ENCODE measurements around the gene COL5A1.
A peak's percentile ranks its signal among the peaks of the same experiment; 100 is the strongest.

The COL5A1 gene

GRCh38 chr9:134776080-134776796, 134.6 kb downstream of the COL5A1 start:
- intact Hi-C loops (cut with DNase I; ENCODE audit: low total_unique reads), result no loop called here
- H3K4me3 ChIP-seq, result no peak overlapping the region
- no peaks in the 10 kb centered on the region for H3K27me3 ChIP-seq
- H3K27ac ChIP-seq, result peak overlapping the region in 1 of 2 donors; percentile 57
- peaks cover 0 to 29% (median 12%) of the 10 kb centered on the region in 4 donors for H3K4me1 ChIP-seq
- peaks cover 18 to 60% (median 49%) of the 10 kb centered on the region in 3 donors for H3K36me3 ChIP-seq
- no peak for DNase-seq
- H3K9me3 ChIP-seq, result no peaks in the 10 kb centered on the region
- no peak for TF ChIP-seq CTCF (IDR thresholded peaks at IDR 0.05)

GRCh38 chr9:134777153-134777552, 135.6 kb downstream of the COL5A1 start:
- peaks cover 0 to 29% (median 12%) of the 10 kb centered on the region in 4 donors for H3K4me1 ChIP-seq
- intact Hi-C loops (cut with DNase I; ENCODE audit: low total_unique reads), result no loop called here
- H3K27me3 ChIP-seq, result no peaks in the 10 kb centered on the region
- peaks cover 18 to 62% (median 48%) of the 10 kb centered on the region in 3 donors for H3K36me3 ChIP-seq
- TF ChIP-seq CTCF (IDR thresholded peaks at IDR 0.05), result no peak
- H3K9me3 ChIP-seq, result no peaks in the 10 kb centered on the region
- H3K27ac ChIP-seq, result peak overlapping the region in 1 of 2 donors; percentile 57
- H3K4me3 ChIP-seq, result no peak overlapping the region
- no peak for DNase-seq

GRCh38 chr9:134778156-134778555, 136.6 kb downstream of the COL5A1 start:
- Histone ChIP-seq H3K27ac (peak overlapping the region in 1 of 2 donors; percentile 42), H3K9me3 (no peaks in the 10 kb centered on the region), H3K27me3 (no peaks in the 10 kb centered on the region), H3K36me3 (peaks cover 13 to 62% (median 38%) of the 10 kb centered on the region in 3 donors), H3K4me1 (peaks cover 0 to 29% (median 12%) of the 10 kb centered on the region in 4 donors), H3K4me3 (no peak overlapping the region)
- TF ChIP-seq CTCF (IDR thresholded peaks at IDR 0.05), result no peak
- intact Hi-C loops (cut with DNase I; ENCODE audit: low total_unique reads), result no loop called here
- no peak for DNase-seq

GRCh38 chr9:134778841-134779411, 137.3 kb downstream of the COL5A1 start:
- peak; percentile 54 to 59 for TF ChIP-seq CTCF (IDR thresholded peaks at IDR 0.05)
- Histone ChIP-seq H3K4me3 (no peak overlapping the region), H3K9me3 (no peaks in the 10 kb centered on the region), H3K27ac (peak overlapping the region in 1 of 2 donors; percentile 42), H3K36me3 (peaks cover 9 to 62% (median 33%) of the 10 kb centered on the region in 3 donors), H3K4me1 (peaks cover 0 to 29% (median 16%) of the 10 kb centered on the region in 4 donors), H3K27me3 (no peaks in the 10 kb centered on the region)
- peak; percentile 57 to 86 for DNase-seq
- intact Hi-C loops (cut with DNase I; ENCODE audit: low total_unique reads), result no loop called here

GRCh38 chr9:134779640-134780039, 138.0 kb downstream of the COL5A1 start:
- no peak for DNase-seq
- H3K27me3 ChIP-seq, result no peaks in the 10 kb centered on the region
- H3K4me3 ChIP-seq, result no peak overlapping the region
- H3K4me1 ChIP-seq, result peaks cover 0 to 29% (median 16%) of the 10 kb centered on the region in 4 donors
- no peak for TF ChIP-seq CTCF (IDR thresholded peaks at IDR 0.05)
- H3K36me3 ChIP-seq, result peaks cover 9 to 61% (median 26%) of the 10 kb centered on the region in 3 donors
- intact Hi-C loops (cut with DNase I; ENCODE audit: low total_unique reads), result no loop called here
- no peak overlapping the region for H3K27ac ChIP-seq
- H3K9me3 ChIP-seq, result no peaks in the 10 kb centered on the region

Measured in tibial artery (tissue), 4 donors.